B cell (primary cell): Measurements from ENCODE around the gene CTDNEP1. TPM values are rescaled to one million over a fixed set of nuclear protein-coding genes. Genes with fewer than 3 reads are reported as not detected.

Experiments used
- ATAC-seq: fragments of 200-7000 bp; cut with Tn5 transposase; one replicate; pipeline ENCODE4 v1.10.0; 2021; ENCODE audit warnings: low read depth, mild to moderate bottlenecking, moderate number of reproducible peaks, moderate library complexity
- CTCF ChIA-PET: fragments of 350-600 bp; sonication (Branson Sonifier 250); formaldehyde crosslinking; loops from one replicate; lab custom pipeline; 2021; ENCODE audit warnings: antibody characterized with exemption, inconsistent platforms; lab: Charles Lee
- POLR2A ChIA-PET: fragments of 350-600 bp; sonication (Branson Sonifier 250); formaldehyde crosslinking; loops from one replicate; lab custom pipeline; 2021; ENCODE audit warnings: antibody characterized with exemption; lab: Charles Lee
- DNase-seq: peaks from one replicate; pipeline ENCODE4 v3.0.0; 2013
- H2AFZ ChIP-seq: 2 replicates; pipeline ENCODE4 v1.6.1; 2012; ENCODE audit warnings: mild to moderate bottlenecking, low read depth, low read length; ENCODE audit not compliant: insufficient read depth, poor library complexity, severe bottlenecking
- H3K27ac ChIP-seq, 2 donors: 1 replicate in 1 of 2; 2 replicates in 1 of 2; pipeline ENCODE4 v1.5.1; 2012 to 2013; ENCODE audit warnings: low read length in 2 of 2, mild to moderate bottlenecking in 2 of 2, moderate library complexity in 1 of 2
- H3K27me3 ChIP-seq, 4 experiments: fragments of 200-600 bp in 1 of 4; sonication (generic) in 1 of 4; replicated peaks in 1 of 4; 1 replicate in 2 of 4; 2 replicates in 2 of 4; pipeline versions ENCODE4 v1.6.1 to v1.7.0; 2013 to 2016; ENCODE audit warnings: low read length in 3 of 4, mild to moderate bottlenecking in 2 of 4, mixed read lengths in 1 of 4, moderate library complexity in 1 of 4; ENCODE audit not compliant: insufficient read depth in 4 of 4, control insufficient read depth in 3 of 4; ENCODE audit errors: control extremely low read depth in 1 of 4
- H3K36me3 ChIP-seq, 2 experiments: replicated peaks in 1 of 2; 1 replicate in 1 of 2; 2 replicates in 1 of 2; pipeline versions ENCODE4 v1.6.1 to v1.7.1; 2013; ENCODE audit warnings: low read length in 1 of 2; ENCODE audit not compliant: insufficient read depth in 2 of 2, control insufficient read depth in 1 of 2; ENCODE audit errors: control extremely low read depth in 1 of 2, extremely low read depth in 1 of 2
- H3K4me1 ChIP-seq, 2 donors: fragments of 200-600 bp in 1 of 2; sonication (generic) in 1 of 2; 1 replicate in 1 of 2; 2 replicates in 1 of 2; pipeline versions ENCODE4 v1.5.1 to v1.6.1; 2013 to 2017; ENCODE audit warnings: low read length in 2 of 2; ENCODE audit not compliant: control insufficient read depth in 2 of 2, insufficient read depth in 2 of 2
- H3K4me2 ChIP-seq: replicated peaks from 2 replicates; pipeline ENCODE3; 2012; ENCODE audit warnings: mild to moderate bottlenecking, low read depth, low read length; ENCODE audit not compliant: poor library complexity, severe bottlenecking
- H3K4me3 ChIP-seq, 5 experiments: fragments of 200-600 bp in 1 of 5; sonication (generic) in 1 of 5; 1 replicate in 3 of 5; 2 replicates in 2 of 5; pipeline versions ENCODE4 v1.5.1 to v1.7.0; 2011 to 2016; ENCODE audit warnings: low read length in 4 of 5, mild to moderate bottlenecking in 4 of 5, low read depth in 2 of 5, control low read depth in 1 of 5, moderate library complexity in 1 of 5; ENCODE audit not compliant: insufficient read depth in 1 of 5; ENCODE audit errors: control extremely low read depth in 1 of 5, extremely low read depth in 1 of 5
- H3K79me2 ChIP-seq: fragments of 200-600 bp; sonication (generic); one replicate; pipeline ENCODE4 v1.6.0; 2016; ENCODE audit warnings: low read length; ENCODE audit not compliant: control insufficient read depth, insufficient read depth
- H3K9ac ChIP-seq: fragments of 200-600 bp; sonication (generic); 2 replicates; pipeline ENCODE4 v1.6.1; 2017; ENCODE audit warnings: mild to moderate bottlenecking, low read length, moderate library complexity
- H3K9me3 ChIP-seq, 3 donors: one replicate each; pipeline versions ENCODE4 v1.6.1 to v1.7.1; 2013; ENCODE audit warnings: low read length in 2 of 3; ENCODE audit not compliant: control insufficient read depth in 2 of 3, insufficient read depth in 1 of 3; ENCODE audit errors: control extremely low read depth in 1 of 3
- H4K20me1 ChIP-seq: 2 replicates; pipeline ENCODE4 v1.6.0; 2012; ENCODE audit warnings: mild to moderate bottlenecking, low read length; ENCODE audit not compliant: insufficient read depth, control insufficient read depth, poor library complexity, severe bottlenecking
- H3K27ac Mint-ChIP-seq: one replicate; pipeline ENCODE4 v1.8.0; 2021; ENCODE audit warnings: mixed read lengths
- H3K27me3 Mint-ChIP-seq: one replicate; pipeline ENCODE4 v1.8.0; 2021; ENCODE audit warnings: mixed read lengths
- H3K4me1 Mint-ChIP-seq: one replicate; pipeline ENCODE4 v1.8.0; 2021; ENCODE audit warnings: mixed read lengths
- H3K4me3 Mint-ChIP-seq: one replicate; pipeline ENCODE4 v1.8.0; 2021; ENCODE audit warnings: mixed read lengths
- H3K9me3 Mint-ChIP-seq: one replicate; pipeline ENCODE4 v1.8.0; 2022; ENCODE audit warnings: mixed read lengths; ENCODE audit not compliant: insufficient read depth
- EZH2 ChIP-seq: IDR thresholded peaks from 2 replicates; pipeline ENCODE4 v1.6.1; 2012; ENCODE audit warnings: borderline replicate concordance, low read depth, mild to moderate bottlenecking, moderate library complexity, low read length; ENCODE audit not compliant: insufficient read depth, poor library complexity, severe bottlenecking
- WGBS: methylation state at CpG from one replicate; pipeline ENCODE4 v1.1.5; 2013; ENCODE audit warnings: missing lambda C conversion rate; ENCODE audit not compliant: insufficient coverage; 5-methylcytosine and 5-hydroxymethylcytosine counted together
- intact Hi-C: fragments of 100-400 bp; cut with micrococcal nuclease; formaldehyde crosslinking; loops from one replicate; pipeline ENCODE4 v1.10.0; 2022
- polyA plus RNA-seq: library from polyadenylated mRNA; depleted of rRNA; stranded (reverse); fragments of >200 nt; gene quantifications from 2 replicates; pipeline ENCODE4 v1.2.3, GENCODE V29; 2012
- total RNA-seq, 2 donors: library from RNA; stranded (reverse); fragments of 120-200 nt in 1 of 2; gene quantifications; 1 replicate in 1 of 2; 2 replicates in 1 of 2; pipeline versions ENCODE4 v1.2.3 to v1.2.4, GENCODE V29; 2013 to 2022
- TF ChIP-seq, protein P1 (sequence below): fragments of 200-600 bp; IDR thresholded peaks from one replicate; pipeline ENCODE4 v1.8.0; 2022; ENCODE audit warnings: antibody characterized with exemption, mild to moderate bottlenecking

The CTDNEP1 gene
- total and polyA plus RNA-seq, 2 donors (not counting 1 experiment from before 2014, with no cell fraction given), result 125 to 162 TPM

DNA sequence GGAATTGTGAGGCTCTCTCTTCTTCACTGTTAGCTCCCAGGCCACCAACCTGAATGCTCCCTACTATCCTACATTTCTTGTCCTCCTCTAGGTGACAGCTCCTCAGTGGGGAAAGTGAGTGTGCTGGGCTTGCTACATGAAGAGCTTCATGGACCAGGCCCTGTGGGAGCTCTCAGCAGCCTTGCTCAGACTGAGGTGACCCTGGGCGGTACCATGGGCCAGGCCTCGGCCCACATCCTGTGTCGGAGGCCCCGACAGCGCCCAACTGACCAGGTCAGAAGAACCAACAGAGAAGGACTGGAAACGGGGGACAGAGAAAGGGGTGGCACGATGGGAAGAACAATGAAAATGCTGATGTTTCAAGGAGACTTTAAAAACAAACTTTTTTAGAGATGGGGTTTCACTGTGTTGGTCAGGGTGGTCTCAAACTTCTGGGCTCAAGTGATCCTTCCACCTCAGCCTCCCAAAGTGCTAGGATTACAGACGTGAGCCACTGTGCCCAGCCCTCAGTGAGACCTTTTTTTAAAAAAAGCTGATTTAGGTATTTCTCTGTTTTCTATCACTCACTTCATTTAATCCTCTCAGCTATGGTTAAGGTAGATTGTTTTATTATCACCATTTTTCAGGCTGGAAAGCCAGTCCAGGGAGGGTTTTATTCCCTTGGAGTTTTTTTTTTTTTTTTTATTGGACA, 5.4 kb upstream of the CTDNEP1 start:
- peaks cover 0 to 2% (median under 1%) of the 10 kb centered on the region in 4 experiments for H3K27me3 ChIP-seq
- H3K9me3 ChIP-seq, result no peaks in the 10 kb centered on the region
- H3K9ac ChIP-seq, result no peak overlapping the region
- ATAC-seq (no peak), DNase-seq (no peak)
- Mint-ChIP-seq H3K27me3 (no peaks in the 10 kb centered on the region), H3K27ac (peak overlapping the region; percentile 12), H3K9me3 (no peaks in the 10 kb centered on the region), H3K4me1 (peaks cover 27% of the 10 kb centered on the region), H3K4me3 (no peak overlapping the region)
- peaks cover 12% of the 10 kb centered on the region for H3K79me2 ChIP-seq
- CTCF ChIA-PET, result interaction anchor here (1.2 to 1.7 kb wide), 2 partner anchors 36 to 40 kb away, joined by 3 read pairs; no protein-coding TSS in a partner anchor
- 96% methylated on average over 7 of the region's 8 CpGs for WGBS
- intact Hi-C loops, result no loop called here
- H2AFZ ChIP-seq, result no peak overlapping the region
- TF ChIP-seq, protein P1, sequence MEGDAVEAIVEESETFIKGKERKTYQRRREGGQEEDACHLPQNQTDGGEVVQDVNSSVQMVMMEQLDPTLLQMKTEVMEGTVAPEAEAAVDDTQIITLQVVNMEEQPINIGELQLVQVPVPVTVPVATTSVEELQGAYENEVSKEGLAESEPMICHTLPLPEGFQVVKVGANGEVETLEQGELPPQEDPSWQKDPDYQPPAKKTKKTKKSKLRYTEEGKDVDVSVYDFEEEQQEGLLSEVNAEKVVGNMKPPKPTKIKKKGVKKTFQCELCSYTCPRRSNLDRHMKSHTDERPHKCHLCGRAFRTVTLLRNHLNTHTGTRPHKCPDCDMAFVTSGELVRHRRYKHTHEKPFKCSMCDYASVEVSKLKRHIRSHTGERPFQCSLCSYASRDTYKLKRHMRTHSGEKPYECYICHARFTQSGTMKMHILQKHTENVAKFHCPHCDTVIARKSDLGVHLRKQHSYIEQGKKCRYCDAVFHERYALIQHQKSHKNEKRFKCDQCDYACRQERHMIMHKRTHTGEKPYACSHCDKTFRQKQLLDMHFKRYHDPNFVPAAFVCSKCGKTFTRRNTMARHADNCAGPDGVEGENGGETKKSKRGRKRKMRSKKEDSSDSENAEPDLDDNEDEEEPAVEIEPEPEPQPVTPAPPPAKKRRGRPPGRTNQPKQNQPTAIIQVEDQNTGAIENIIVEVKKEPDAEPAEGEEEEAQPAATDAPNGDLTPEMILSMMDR, result no peak
- TF ChIP-seq EZH2, result no peak
- H4K20me1 ChIP-seq, result no peaks in the 10 kb centered on the region
- POLR2A ChIA-PET, result interaction anchor here (0.6 to 0.7 kb wide), 2 partner anchors 31 to 292 kb away, joined by 3 to 4 read pairs; partner anchors contain the start of gene TNFSF12
- no peak overlapping the region for H3K27ac ChIP-seq
- H3K4me2 ChIP-seq, result no peak overlapping the region
- H3K4me3 ChIP-seq, result no peak overlapping the region
- H3K4me1 ChIP-seq, result peaks cover 17 to 24% of the 10 kb centered on the region in 2 donors
- H3K36me3 ChIP-seq, result peaks cover 9 to 45% of the 10 kb centered on the region in 2 experiments

DNA sequence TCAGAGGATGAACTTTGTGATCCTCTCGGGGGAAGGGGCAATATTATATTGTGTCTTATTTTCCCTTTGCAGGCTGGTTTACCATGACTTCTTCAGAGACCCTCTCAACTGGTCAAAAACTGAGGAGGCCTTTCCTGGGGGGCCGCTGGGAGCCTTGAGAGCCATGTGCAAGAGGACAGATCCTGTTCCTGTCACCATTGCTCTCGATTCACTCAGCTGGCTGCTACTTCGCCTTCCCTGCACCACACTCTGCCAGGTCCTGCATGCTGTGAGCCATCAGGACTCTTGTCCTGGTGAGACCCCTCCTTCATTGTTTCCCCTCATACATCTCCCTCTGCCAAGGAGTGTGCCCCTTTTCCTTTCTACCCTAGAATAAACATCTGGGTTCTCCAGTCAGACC, 3.0 kb upstream of the CTDNEP1 start:
- Mint-ChIP-seq H3K9me3 (no peaks in the 10 kb centered on the region), H3K27ac (no peak overlapping the region), H3K4me1 (peaks cover 33% of the 10 kb centered on the region), H3K27me3 (no peaks in the 10 kb centered on the region), H3K4me3 (no peak overlapping the region)
- TF ChIP-seq, protein P1, result no peak
- no peak for TF ChIP-seq EZH2
- no peak overlapping the region for H3K9ac ChIP-seq
- intact Hi-C loops, result loop anchor here (5.0 kb wide), 2 partner anchors 433 to 603 kb away; partner anchors contain the start of genes CYB5D1, NAA38, TMEM88 and TP53
- no peaks in the 10 kb centered on the region for H3K9me3 ChIP-seq
- peaks cover 21 to 25% of the 10 kb centered on the region in 2 donors for H3K4me1 ChIP-seq
- peaks cover 9 to 45% of the 10 kb centered on the region in 2 experiments for H3K36me3 ChIP-seq
- H3K27me3 ChIP-seq, result no peaks in the 10 kb centered on the region
- H2AFZ ChIP-seq, result no peak overlapping the region
- H3K79me2 ChIP-seq, result peaks cover 31% of the 10 kb centered on the region
- no peak for DNase-seq
- CTCF ChIA-PET, result interaction anchor here (0.7 kb wide), 1 partner anchor 190 kb away, joined by 3 read pairs; no protein-coding TSS in a partner anchor
- no peak overlapping the region for H3K4me2 ChIP-seq
- no peak overlapping the region for H3K27ac ChIP-seq
- POLR2A ChIA-PET, result interaction anchor here (0.6 to 0.7 kb wide), 4 partner anchors 15 to 227 kb away, joined by 3 to 7 read pairs (median 4); partner anchors contain the start of gene PHF23
- no peak for ATAC-seq
- 93% methylated on average over 4 of the region's 4 CpGs for WGBS
- peaks cover 2% of the 10 kb centered on the region for H4K20me1 ChIP-seq
- no peak overlapping the region for H3K4me3 ChIP-seq
